ENCODE results near the gene CCL4L2. TPM values are rescaled to one million over a fixed set of nuclear protein-coding genes. Genes with fewer than 3 reads are reported as not detected.
"Not testable (repeated sequence)": the region's sequence is repeated elsewhere in the genome, so short reads cannot be mapped to it uniquely, and the experiment has no call there.

The CCL4L2 gene
- total and polyA plus RNA-seq, 11 donors = 0.18 to 6.8 (median 4.5) TPM; not detected in 8

DNA sequence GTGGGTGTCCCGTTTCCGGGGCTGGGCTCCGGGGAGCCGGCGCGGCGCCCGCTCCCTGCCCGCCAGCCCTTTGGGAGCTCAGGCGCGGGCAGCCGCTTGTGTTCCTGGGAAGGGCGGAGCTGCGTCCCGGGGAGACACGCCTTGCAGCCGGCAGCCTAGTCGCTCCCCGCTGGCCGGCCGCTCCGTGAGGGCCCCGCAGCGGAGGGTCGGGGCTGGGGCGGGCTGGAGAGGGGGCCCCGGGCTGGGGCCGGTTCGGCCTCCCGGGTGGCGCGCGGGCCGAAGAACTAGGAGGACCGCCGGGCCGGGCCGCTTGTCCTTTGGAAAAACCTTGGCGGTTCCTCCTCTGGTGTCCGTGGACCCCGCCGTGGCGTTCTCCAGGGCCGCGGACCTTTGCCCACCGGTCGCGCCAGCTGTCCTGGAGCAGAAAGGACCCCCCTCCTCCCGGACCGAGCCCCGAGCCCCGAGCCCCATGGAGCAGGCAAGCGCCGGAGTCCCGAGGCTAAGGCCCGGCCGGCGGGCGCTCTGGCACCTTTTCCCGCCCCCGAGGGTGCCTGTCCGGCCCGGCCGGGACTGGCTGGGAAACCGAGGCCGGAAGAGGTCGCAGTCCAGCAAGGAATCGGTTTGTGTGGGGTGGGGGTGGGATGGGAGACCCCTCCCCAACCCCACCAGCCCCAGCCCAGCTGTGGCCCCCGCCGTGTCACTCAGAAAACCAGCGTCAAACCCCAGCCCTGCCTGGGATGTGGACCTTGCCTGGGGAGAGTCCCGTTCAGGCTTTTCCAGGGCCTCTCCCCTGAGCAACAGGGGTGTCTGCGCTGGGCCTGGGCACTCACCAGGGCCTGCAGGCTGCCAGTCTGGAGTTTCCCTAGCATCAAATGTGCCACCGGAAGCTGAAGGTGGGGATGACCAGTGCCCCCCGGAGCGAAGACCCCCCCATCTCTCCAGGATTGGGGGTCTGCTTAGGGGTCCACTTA, 27.6 kb upstream of the CCL4L2 start:
- Histone ChIP-seq H3K4me1 (peaks cover 0 to 21% (median 2%) of the 10 kb centered on the region in 12 donors), H3K27ac (peak overlapping the region in 8 of 12 donors; percentile 23 to 78 (median 60)), H3K9me3 (no peaks in the 10 kb centered on the region), H3K4me3 (peak overlapping the region; percentile 30 to 75 (median 62)), H3K27me3 (peaks cover 0 to 45% (median 0%) of the 10 kb centered on the region in 9 donors), H3K36me3 (no peaks in the 10 kb centered on the region)
- DNase-seq (peak; percentile 72 to 93 (median 81)), ATAC-seq (peak in 3 of 4 donors; percentile 81 to 95 (median 90))
- WGBS, 4 donors = 0 to 5% (median 4%) methylated on average over 7 to 76 of the region's 76 CpGs
- TF ChIP-seq, protein P1, sequence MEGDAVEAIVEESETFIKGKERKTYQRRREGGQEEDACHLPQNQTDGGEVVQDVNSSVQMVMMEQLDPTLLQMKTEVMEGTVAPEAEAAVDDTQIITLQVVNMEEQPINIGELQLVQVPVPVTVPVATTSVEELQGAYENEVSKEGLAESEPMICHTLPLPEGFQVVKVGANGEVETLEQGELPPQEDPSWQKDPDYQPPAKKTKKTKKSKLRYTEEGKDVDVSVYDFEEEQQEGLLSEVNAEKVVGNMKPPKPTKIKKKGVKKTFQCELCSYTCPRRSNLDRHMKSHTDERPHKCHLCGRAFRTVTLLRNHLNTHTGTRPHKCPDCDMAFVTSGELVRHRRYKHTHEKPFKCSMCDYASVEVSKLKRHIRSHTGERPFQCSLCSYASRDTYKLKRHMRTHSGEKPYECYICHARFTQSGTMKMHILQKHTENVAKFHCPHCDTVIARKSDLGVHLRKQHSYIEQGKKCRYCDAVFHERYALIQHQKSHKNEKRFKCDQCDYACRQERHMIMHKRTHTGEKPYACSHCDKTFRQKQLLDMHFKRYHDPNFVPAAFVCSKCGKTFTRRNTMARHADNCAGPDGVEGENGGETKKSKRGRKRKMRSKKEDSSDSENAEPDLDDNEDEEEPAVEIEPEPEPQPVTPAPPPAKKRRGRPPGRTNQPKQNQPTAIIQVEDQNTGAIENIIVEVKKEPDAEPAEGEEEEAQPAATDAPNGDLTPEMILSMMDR (IDR thresholded peaks at IDR 0.05) = peak in 1 of 12 donors; percentile 16
- no peak for TF ChIP-seq POLR2A (IDR thresholded peaks at IDR 0.05)
- intact Hi-C loops (cut with DNase I) = loop anchor here in 1 of 10 donors (10.0 kb wide), 1 partner anchor 302 kb away; the partner anchor contains the start of gene ZNHIT3

DNA sequence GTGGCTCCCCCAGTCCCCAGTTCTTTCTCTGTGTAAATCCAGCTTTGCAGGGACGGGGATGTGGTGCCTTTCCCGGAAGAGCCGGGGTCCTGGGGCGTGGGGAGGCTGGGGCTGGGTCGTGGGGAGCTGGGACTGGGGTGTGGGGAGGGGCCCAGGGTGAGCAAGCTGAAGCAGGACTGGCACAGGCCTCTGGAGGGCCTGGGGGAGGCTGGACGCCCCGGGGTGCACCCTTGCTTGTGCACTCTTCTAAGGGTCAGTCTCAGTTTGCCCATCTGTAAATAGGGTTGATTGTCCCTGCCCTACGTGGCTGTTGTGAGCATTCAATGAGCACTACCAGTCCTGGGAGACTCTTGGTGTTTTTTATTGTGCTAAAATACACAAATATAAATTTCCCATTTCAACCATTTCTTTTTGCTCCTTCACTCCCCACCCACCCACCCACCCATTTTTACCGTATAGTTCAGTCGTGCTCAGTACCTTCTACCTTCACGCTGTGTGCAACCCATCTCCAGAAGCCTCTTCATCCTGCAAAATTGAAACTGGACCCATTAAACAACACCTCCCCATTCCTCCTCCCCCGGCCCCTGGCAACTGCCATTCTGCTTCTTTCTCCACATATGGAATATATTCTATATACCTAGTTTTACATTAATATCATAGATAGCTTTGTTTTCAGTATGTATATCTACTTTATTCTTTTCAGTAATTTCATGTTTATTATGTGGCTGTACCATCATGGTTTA, 26.7 kb upstream of the CCL4L2 start:
- peak overlapping the region in 1 of 12 donors; percentile 78 for H3K27ac ChIP-seq
- peaks cover 0 to 45% (median 0%) of the 10 kb centered on the region in 9 donors for H3K27me3 ChIP-seq
- 78 to 90% (median 82%) methylated on average over 12 of the region's 12 CpGs for WGBS, 4 donors
- TF ChIP-seq POLR2A (IDR thresholded peaks at IDR 0.05) = no peak
- TF ChIP-seq, protein P1 (IDR thresholded peaks at IDR 0.05) = no peak
- ATAC-seq (no peak), DNase-seq (no peak)
- peaks cover 0 to 21% (median 2%) of the 10 kb centered on the region in 12 donors for H3K4me1 ChIP-seq
- intact Hi-C loops (cut with DNase I) = loop anchor here in 1 of 10 donors (10.0 kb wide), 1 partner anchor 301 kb away; the partner anchor contains the start of gene ZNHIT3
- no peaks in the 10 kb centered on the region for H3K9me3 ChIP-seq
- peak overlapping the region in 8 of 12 donors; percentile 58 to 75 (median 68) for H3K4me3 ChIP-seq
- no peaks in the 10 kb centered on the region for H3K36me3 ChIP-seq

DNA sequence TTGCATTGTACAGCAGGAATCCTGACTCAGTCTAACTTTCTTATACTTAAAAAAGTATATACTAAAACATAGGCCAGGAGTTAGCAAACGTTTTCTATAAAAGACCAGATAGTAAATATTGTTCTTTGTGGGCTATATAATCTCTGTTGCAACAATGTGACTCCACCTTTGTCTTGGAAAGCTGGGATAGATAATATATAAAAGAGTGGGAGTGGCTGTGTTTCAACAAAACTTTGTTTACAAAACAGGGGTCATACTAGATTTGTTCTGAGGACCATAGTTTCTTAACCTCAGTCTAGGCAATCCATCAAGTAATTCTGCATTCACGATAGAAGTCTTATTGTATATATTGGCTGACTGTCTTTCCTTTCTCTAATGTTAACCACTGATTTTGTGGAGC, 25.4 kb upstream of the CCL4L2 start:
- H3K9me3 ChIP-seq = no peaks in the 10 kb centered on the region
- intact Hi-C loops (cut with DNase I) = loop anchor here in 1 of 10 donors (10.0 kb wide), 1 partner anchor 299 kb away; the partner anchor contains the start of gene ZNHIT3
- H3K27ac ChIP-seq = no peak overlapping the region
- 53 to 69% (median 63%) methylated on average over 2 of the region's 2 CpGs for WGBS, 4 donors
- H3K4me1 ChIP-seq = peaks cover 0 to 21% (median 2%) of the 10 kb centered on the region in 12 donors
- H3K4me3 ChIP-seq = no peak overlapping the region
- DNase-seq = no peak
- no peak for ATAC-seq
- peaks cover 0 to 45% (median 0%) of the 10 kb centered on the region in 9 donors for H3K27me3 ChIP-seq
- no peaks in the 10 kb centered on the region for H3K36me3 ChIP-seq
- TF ChIP-seq, protein P1 (IDR thresholded peaks at IDR 0.05) = no peak
- no peak for TF ChIP-seq POLR2A (IDR thresholded peaks at IDR 0.05)

DNA sequence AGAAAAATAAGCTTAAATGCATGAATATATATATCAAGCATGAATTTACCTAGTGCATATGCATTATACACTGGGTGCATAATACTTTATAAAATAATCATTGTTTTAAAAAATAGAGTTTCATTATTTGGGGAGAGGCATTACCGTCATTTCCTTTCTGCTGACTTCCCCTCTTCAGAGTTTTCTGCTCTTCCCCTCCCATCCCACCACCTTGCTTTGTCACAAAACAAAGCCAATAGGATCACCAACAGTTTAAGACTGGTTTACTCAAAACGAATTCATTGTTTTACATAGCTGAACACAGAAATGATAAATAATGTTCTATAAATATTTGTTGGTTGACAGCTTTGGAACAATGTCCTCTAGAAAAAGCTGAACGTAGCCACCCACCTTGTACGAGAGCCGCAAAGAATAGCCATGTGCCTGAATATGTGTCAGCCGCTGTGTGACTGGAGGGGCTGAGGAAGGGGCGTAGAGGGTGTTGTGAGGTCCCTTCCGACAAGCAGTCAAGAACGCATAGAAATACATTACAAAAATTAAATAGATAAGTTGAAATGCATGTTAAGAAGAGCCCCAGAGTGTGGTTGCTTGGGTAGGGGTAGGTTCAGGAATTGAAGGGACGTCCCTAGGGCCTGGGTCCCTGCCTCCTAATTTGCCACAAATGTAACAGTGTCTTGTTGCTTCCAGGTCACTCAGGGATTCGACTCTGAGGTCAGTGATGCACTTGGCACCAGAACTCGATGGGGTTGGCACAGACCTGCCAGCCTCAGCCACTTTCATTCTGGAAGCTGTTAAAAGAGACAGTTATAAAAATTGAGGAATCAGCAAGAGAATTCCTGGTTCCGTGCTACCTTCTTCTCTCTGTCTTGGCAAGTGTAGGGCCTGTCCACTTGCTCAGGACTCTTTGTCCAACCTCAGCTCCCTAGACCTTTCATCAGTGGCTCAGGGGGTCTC, 23.8 kb upstream of the CCL4L2 start:
- H3K4me3 ChIP-seq, ATAC-seq, H3K9me3 ChIP-seq, DNase-seq, H3K36me3 ChIP-seq: not testable (repeated sequence)
- Histone ChIP-seq H3K27ac (peak overlapping the region in 3 of 12 donors; percentile 35 to 54 (median 37)), H3K4me1 (peaks cover 0 to 24% (median 3%) of the 10 kb centered on the region in 12 donors), H3K27me3 (peaks cover 0 to 34% (median 0%) of the 10 kb centered on the region in 9 donors)
- intact Hi-C loops (cut with DNase I) = loop anchor here in 1 of 10 donors (10.0 kb wide), 1 partner anchor 298 kb away; the partner anchor contains the start of gene ZNHIT3
- WGBS, 4 donors = 78 to 80% (median 80%) methylated on average over 13 of the region's 13 CpGs

DNA sequence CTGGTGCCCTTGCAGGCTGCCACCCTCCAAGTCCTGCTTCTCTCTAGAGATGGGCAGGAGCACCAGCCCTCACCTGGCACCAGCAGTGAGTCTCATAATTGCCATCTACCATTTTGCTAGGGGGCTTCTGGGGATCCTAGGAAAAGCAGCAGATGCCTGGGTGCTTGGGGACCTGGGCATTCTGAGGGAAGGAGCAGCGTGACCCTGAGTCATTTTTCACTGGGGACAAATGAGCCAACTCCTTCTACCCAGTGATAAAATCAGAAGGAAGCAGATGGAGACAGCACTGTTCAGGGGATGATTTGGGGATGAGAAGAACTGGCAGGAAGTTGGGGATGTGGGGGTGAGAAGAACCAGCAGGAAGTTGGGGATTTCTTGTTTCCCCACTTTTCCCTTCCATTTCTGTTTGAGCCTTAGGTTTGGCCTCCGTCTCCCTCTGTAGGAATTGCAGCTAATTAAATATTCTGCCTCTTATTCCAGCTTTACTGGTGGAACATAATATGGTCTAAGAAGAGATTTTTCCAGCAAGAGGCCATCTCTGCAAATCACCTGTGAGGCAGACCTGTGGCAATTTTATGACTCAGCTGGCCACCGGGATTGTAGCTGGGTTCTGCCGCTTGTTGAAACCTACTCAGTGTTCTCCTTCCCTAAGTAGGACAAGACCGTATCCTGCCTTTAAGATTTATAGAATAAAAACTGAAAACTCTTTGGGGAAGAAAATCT, 22.8 kb upstream of the CCL4L2 start:
- H3K9me3 ChIP-seq, ATAC-seq, DNase-seq, H3K36me3 ChIP-seq, H3K4me3 ChIP-seq: not testable (repeated sequence)
- intact Hi-C loops (cut with DNase I) = loop anchor here in 1 of 10 donors (10.0 kb wide), 1 partner anchor 297 kb away; the partner anchor contains the start of gene ZNHIT3
- Histone ChIP-seq H3K27ac (peak overlapping the region in 4 of 12 donors; percentile 35 to 66 (median 53)), H3K27me3 (peaks cover 0 to 27% (median 0%) of the 10 kb centered on the region in 9 donors), H3K4me1 (peaks cover 0 to 24% (median 3%) of the 10 kb centered on the region in 12 donors)
- WGBS, 4 donors = 63 to 90% (median 68%) methylated on average over 5 of the region's 5 CpGs

All from heart left ventricle (tissue), 16 donors.